Mesendoderm (in vitro differentiated cells): ENCODE data around the gene ADAM12.

Source experiments
- DNase-seq: peaks from one replicate; pipeline ENCODE4 v3.0.0; 2013
- H2AK5ac ChIP-seq: 2 replicates; pipeline ENCODE4 v1.6.1; 2013; ENCODE audit warnings: low read length, inconsistent platforms
- H2BK120ac ChIP-seq: 2 replicates; pipeline ENCODE4 v1.6.1; 2013; ENCODE audit warnings: low read depth, mild to moderate bottlenecking, low read length, moderate library complexity, mixed read lengths
- H2BK15ac ChIP-seq: replicated peaks from 2 replicates; pipeline ENCODE4 v1.6.1; 2013; ENCODE audit warnings: low read depth, mild to moderate bottlenecking, moderate library complexity
- H2BK5ac ChIP-seq: 2 replicates; pipeline ENCODE4 v1.6.1; 2013; ENCODE audit warnings: low read length, inconsistent platforms
- H3K18ac ChIP-seq: 2 replicates; pipeline ENCODE4 v1.6.1; 2013; ENCODE audit warnings: mild to moderate bottlenecking, low read length, mixed read lengths
- H3K23ac ChIP-seq: one replicate; pipeline ENCODE4 v1.6.1; 2013; ENCODE audit warnings: low read length
- H3K27ac ChIP-seq: 2 replicates; pipeline ENCODE4 v1.5.1; 2013; ENCODE audit warnings: low read depth, mild to moderate bottlenecking, inconsistent platforms, low read length, moderate library complexity
- H3K27me3 ChIP-seq: 2 replicates; pipeline ENCODE4 v1.6.1; 2013; ENCODE audit warnings: low read length, control low read depth, mild to moderate bottlenecking, inconsistent platforms; ENCODE audit not compliant: insufficient read depth, poor library complexity
- H3K36me3 ChIP-seq: 2 replicates; pipeline ENCODE4 v1.6.1; 2013; ENCODE audit warnings: low read length, inconsistent platforms; ENCODE audit not compliant: control insufficient read depth, insufficient read depth
- H3K4ac ChIP-seq: one replicate; pipeline ENCODE4 v1.6.1; 2013; ENCODE audit warnings: low read depth, mild to moderate bottlenecking, low read length, moderate library complexity
- H3K4me1 ChIP-seq: 2 replicates; pipeline ENCODE4 v1.6.1; 2013; ENCODE audit warnings: low read depth, low read length, inconsistent platforms; ENCODE audit not compliant: control insufficient read depth
- H3K4me2 ChIP-seq: 2 replicates; pipeline ENCODE4 v1.6.1; 2013; ENCODE audit warnings: low read length
- H3K4me3 ChIP-seq: 2 replicates; pipeline ENCODE4 v1.5.1; 2013; ENCODE audit warnings: mild to moderate bottlenecking, low read length
- H3K56ac ChIP-seq: one replicate; pipeline ENCODE4 v1.6.1; 2013; ENCODE audit warnings: low read length
- H3K79me1 ChIP-seq: 2 replicates; pipeline ENCODE4 v1.6.1; 2013; ENCODE audit warnings: low read length, inconsistent platforms
- H3K79me2 ChIP-seq: 2 replicates; pipeline ENCODE4 v1.6.1; 2013; ENCODE audit warnings: mild to moderate bottlenecking, low read length; ENCODE audit not compliant: control insufficient read depth, insufficient read depth
- H3K9ac ChIP-seq: 2 replicates; pipeline ENCODE4 v1.6.1; 2013; ENCODE audit warnings: low read length, inconsistent platforms
- H4K5ac ChIP-seq: one replicate; pipeline ENCODE4 v1.6.1; 2013; ENCODE audit warnings: low read length
- H4K8ac ChIP-seq: one replicate; pipeline ENCODE4 v1.6.1; 2013; ENCODE audit warnings: low read depth, mild to moderate bottlenecking, control low read depth, low read length, moderate library complexity
- WGBS: extraction: QIAGEN DNeasy Blood & Tissue Kit; methylation state at CpG from one replicate; pipeline ENCODE4 v1.1.7; 2013; ENCODE audit warnings: low lambda C conversion rate, missing lambda C conversion rate; ENCODE audit not compliant: insufficient coverage; ENCODE audit errors: extremely low coverage; 5-methylcytosine and 5-hydroxymethylcytosine counted together

ADAM12 gene

DNA sequence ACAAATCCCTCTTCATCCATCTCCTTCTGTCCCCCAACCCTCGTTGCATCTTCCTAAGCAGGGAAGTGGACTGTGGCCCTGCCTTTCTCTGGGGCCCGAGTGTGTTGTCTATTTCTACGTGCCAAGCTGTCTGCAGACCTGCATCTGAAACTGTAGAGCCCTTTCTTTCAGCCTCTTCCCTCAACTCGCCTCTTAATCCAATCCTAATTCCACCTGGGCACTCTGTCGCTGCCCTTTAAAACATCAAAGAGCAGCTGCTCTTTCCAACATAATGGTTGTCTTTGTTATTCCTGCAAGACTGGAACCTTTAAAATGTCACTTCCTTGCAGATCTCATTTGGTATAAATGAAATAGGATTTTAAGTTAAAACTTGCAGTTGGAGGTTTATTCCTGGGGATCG is 21.5 kb upstream of the ADAM12 start:
- no peak overlapping the region for H4K5ac ChIP-seq
- no peak overlapping the region for H3K23ac ChIP-seq
- H3K4ac ChIP-seq, result no peak overlapping the region
- H2BK5ac ChIP-seq, result no peak overlapping the region
- H3K79me1 ChIP-seq, result no peaks in the 10 kb centered on the region
- H2BK15ac ChIP-seq, result no peak overlapping the region
- H3K27me3 ChIP-seq, result no peaks in the 10 kb centered on the region
- no CpG with 5 or more reads among the region's 6 CpGs for WGBS
- no peak overlapping the region for H3K4me3 ChIP-seq
- no peaks in the 10 kb centered on the region for H3K36me3 ChIP-seq
- no peak overlapping the region for H2BK120ac ChIP-seq
- no peak for DNase-seq
- H4K8ac ChIP-seq, result no peak overlapping the region
- H3K56ac ChIP-seq, result no peak overlapping the region
- H2AK5ac ChIP-seq, result no peak overlapping the region
- no peak overlapping the region for H3K9ac ChIP-seq
- no peak overlapping the region for H3K4me2 ChIP-seq
- no peaks in the 10 kb centered on the region for H3K4me1 ChIP-seq
- H3K27ac ChIP-seq, result no peak overlapping the region
- no peak overlapping the region for H3K18ac ChIP-seq
- H3K79me2 ChIP-seq, result no peaks in the 10 kb centered on the region

DNA sequence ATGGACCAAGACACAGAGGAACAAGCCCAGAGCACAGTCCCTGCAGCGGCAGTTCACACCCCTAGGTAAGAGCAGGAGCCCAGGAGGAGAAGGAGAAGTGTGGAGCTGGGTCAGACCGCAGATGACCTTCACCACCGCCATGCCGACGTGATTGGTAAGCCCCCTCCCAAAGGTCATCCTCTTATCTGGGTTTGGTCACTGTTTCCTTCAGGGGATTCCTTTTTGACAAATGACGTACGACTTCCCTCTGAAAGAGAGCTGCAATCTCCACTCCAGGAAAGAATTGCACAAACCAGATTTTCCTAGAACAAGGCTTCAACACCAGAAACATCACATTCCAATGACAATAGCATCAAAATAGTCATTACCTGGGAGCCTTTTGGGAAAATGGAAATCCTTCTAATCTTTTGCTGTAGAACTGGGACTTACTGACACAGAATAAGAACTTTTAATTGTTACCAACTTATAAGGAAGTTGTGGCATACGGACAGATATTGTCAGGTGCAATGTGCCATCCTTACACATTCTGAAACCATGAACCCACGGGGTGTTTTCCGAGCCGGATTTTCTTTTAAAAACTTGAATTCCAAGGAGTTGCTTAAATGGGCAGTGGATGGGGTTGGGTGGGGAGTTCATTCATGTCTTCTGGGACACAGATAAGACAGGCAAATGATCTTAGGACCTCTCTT is 20.8 kb upstream of the ADAM12 start:
- Histone ChIP-seq H4K5ac (no peak overlapping the region), H3K4me3 (no peak overlapping the region), H3K79me2 (no peaks in the 10 kb centered on the region), H2BK5ac (no peak overlapping the region), H2BK15ac (no peak overlapping the region), H3K27me3 (no peaks in the 10 kb centered on the region), H3K4ac (no peak overlapping the region), H2AK5ac (no peak overlapping the region), H3K79me1 (no peaks in the 10 kb centered on the region), H3K23ac (no peak overlapping the region), H3K18ac (no peak overlapping the region), H3K56ac (no peak overlapping the region), H3K9ac (no peak overlapping the region), H2BK120ac (no peak overlapping the region), H3K4me1 (no peaks in the 10 kb centered on the region), H3K4me2 (no peak overlapping the region), H3K27ac (no peak overlapping the region), H4K8ac (no peak overlapping the region), H3K36me3 (no peaks in the 10 kb centered on the region)
- WGBS, result no CpG with 5 or more reads among the region's 11 CpGs
- DNase-seq, result no peak

DNA sequence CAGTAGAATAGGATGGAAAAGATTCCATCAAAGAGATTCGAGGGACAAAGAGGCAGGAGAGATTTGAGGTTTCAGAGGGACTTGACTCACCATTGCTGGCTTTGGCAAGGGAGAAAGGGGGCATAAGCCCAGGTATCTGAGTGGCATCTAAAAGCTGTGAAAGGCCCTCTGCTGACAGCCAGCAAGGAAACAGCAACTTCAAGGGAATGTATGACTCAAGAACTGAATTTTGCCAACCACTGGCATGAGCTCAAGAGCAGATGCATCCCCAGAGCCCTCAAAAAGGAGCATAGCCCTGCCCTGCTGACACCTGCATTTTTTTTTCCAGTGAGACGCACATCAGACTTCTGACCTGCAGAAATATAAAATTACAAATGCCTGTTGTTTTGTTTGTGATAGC is 19.6 kb upstream of the ADAM12 start:
- Histone ChIP-seq H3K36me3 (no peaks in the 10 kb centered on the region), H3K79me1 (no peaks in the 10 kb centered on the region), H2BK5ac (no peak overlapping the region), H3K27me3 (no peaks in the 10 kb centered on the region), H3K79me2 (no peaks in the 10 kb centered on the region), H2BK120ac (no peak overlapping the region), H3K4me2 (no peak overlapping the region), H2BK15ac (no peak overlapping the region), H4K8ac (no peak overlapping the region), H3K4me1 (no peaks in the 10 kb centered on the region), H4K5ac (no peak overlapping the region), H3K23ac (no peak overlapping the region), H3K56ac (no peak overlapping the region), H3K18ac (no peak overlapping the region), H3K4ac (no peak overlapping the region), H3K4me3 (no peak overlapping the region), H2AK5ac (no peak overlapping the region), H3K27ac (no peak overlapping the region), H3K9ac (no peak overlapping the region)
- DNase-seq, result no peak
- no CpG with 5 or more reads among the region's 2 CpGs for WGBS

DNA sequence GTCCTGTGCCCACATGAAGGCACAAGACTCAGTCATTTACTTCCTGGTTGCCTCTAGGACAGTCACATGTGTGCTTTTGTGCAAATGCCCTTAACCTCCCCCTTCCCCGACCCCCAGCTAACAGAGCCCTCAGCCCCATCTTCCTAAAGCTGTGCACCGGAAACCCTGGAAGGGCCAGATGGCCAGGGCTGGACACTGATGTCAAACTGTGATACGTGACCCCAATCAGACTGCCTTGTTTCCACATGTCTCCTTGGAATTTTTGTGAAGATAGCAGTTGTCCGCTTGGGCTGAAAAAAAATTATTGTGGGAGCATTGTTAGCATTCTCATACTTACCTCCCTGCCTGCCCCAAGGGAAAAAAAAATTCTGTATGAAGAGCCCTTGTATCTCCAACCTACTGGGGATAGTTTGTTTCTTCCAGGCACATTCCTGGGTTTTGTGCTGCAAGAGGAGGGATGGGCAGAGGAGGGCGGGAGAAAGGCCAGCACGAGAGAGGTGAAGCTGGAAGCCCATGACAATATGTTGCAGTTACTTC is 17.0 kb upstream of the ADAM12 start:
- Histone ChIP-seq H2BK5ac (no peak overlapping the region), H3K79me2 (no peaks in the 10 kb centered on the region), H3K4me2 (no peak overlapping the region), H2BK120ac (no peak overlapping the region), H3K4ac (no peak overlapping the region), H2AK5ac (no peak overlapping the region), H3K27me3 (no peaks in the 10 kb centered on the region), H3K23ac (no peak overlapping the region), H4K8ac (no peak overlapping the region), H3K9ac (no peak overlapping the region), H3K36me3 (no peaks in the 10 kb centered on the region), H3K4me1 (no peaks in the 10 kb centered on the region), H3K79me1 (no peaks in the 10 kb centered on the region), H2BK15ac (no peak overlapping the region), H3K18ac (no peak overlapping the region), H3K4me3 (no peak overlapping the region), H3K27ac (no peak overlapping the region), H4K5ac (no peak overlapping the region), H3K56ac (no peak overlapping the region)
- WGBS, result no CpG with 5 or more reads among the region's 6 CpGs
- no peak for DNase-seq

DNA sequence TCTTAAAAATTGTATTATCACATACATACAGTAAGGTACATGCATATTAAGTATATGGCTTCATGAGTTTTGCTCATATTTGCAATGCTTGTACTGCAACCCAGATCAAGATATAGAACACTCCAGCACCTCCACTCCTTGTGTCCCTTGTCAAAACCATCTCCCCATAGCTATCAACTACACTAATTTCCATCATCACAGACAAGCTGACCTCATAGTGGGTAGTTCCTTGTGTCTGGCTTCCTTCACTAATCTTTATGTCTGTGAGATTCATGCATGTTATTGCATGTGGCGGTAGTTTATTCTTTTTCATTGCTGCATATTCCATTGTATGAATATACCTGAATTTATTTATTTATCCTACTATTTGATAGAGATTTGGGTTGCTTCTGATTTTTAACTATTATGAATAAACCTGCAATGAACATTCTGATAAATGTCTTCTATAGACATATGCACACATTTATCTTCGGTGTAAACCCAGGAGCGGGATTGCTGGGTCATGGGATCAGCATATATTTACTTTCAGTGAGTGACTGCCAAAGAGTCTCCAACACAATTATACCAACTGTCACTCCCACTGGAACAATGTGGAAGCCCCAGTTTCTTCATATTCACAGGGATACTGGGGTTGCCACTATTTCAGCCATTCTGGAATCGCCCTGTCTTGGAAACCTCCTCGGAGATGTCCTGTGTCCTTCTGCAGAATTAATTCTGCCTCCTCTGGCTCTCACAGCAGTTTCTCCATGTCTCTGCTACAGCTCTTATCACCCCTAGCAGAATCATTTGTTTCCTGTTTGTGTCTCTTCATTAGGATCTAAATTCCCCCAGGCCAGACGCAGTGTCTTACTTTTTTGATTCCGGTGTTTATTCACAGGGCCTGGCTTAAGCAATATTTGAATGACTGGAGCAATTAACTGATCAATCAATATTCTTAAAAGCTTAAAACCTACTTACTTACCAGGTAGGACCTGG is 14.7 kb upstream of the ADAM12 start:
- H3K79me2 ChIP-seq, result no peaks in the 10 kb centered on the region
- no peaks in the 10 kb centered on the region for H3K4me1 ChIP-seq
- H3K18ac ChIP-seq, result no peak overlapping the region
- no peak overlapping the region for H4K5ac ChIP-seq
- no peak overlapping the region for H3K4me3 ChIP-seq
- H3K27me3 ChIP-seq, result no peaks in the 10 kb centered on the region
- no peak overlapping the region for H3K27ac ChIP-seq
- H2BK5ac ChIP-seq, result no peak overlapping the region
- H3K56ac ChIP-seq, result no peak overlapping the region
- no peak overlapping the region for H2BK120ac ChIP-seq
- no peak overlapping the region for H4K8ac ChIP-seq
- H2AK5ac ChIP-seq, result no peak overlapping the region
- no peak overlapping the region for H3K9ac ChIP-seq
- no peak overlapping the region for H2BK15ac ChIP-seq
- no peak overlapping the region for H3K4ac ChIP-seq
- H3K4me2 ChIP-seq, result no peak overlapping the region
- DNase-seq, result no peak
- no peaks in the 10 kb centered on the region for H3K36me3 ChIP-seq
- no peaks in the 10 kb centered on the region for H3K79me1 ChIP-seq
- WGBS, result no CpG with 5 or more reads among the region's 7 CpGs
- no peak overlapping the region for H3K23ac ChIP-seq
